IPS-NIHi7 (cell line): ENCODE results near the gene EFCAB8.
"Not testable (repeated sequence)": the region's sequence is repeated elsewhere in the genome, so short reads cannot be mapped to it uniquely, and the experiment has no call there.

Experiments
- DNase-seq: peaks from one replicate; pipeline ENCODE4 v3.0.0; 2012; ENCODE audit warnings: mixed read lengths; ENCODE audit errors: extremely low spot score

EFCAB8 gene

GRCh38 chr20:32888636-32889035, 29.9 kb downstream of the EFCAB8 start:
- no peak for DNase-seq

DNA sequence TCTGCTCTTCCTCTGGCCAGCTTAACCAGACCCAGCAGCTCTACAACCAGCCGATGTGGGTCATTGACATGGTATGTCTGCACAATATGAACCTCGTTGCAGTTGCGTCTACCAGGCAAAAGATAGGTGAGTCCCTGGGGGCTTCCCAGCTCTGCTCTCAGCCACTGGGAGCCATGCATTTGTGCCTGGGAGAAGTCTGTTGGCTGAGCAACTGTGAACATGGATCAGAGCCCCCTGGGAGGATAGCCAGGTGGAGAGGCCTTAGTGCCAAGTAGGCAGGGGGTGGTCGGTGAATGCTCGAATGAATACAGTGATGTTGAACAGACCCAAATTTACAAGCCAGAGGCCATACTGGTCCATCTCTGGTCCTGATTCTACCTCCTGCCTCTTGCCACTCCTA, 30.6 kb downstream of the EFCAB8 start:
- DNase-seq: no peak

- DNase-seq: no peak
These were observed 32.8 kb downstream of the EFCAB8 start for GRCh38 chr20:32891491-32891890.

DNA sequence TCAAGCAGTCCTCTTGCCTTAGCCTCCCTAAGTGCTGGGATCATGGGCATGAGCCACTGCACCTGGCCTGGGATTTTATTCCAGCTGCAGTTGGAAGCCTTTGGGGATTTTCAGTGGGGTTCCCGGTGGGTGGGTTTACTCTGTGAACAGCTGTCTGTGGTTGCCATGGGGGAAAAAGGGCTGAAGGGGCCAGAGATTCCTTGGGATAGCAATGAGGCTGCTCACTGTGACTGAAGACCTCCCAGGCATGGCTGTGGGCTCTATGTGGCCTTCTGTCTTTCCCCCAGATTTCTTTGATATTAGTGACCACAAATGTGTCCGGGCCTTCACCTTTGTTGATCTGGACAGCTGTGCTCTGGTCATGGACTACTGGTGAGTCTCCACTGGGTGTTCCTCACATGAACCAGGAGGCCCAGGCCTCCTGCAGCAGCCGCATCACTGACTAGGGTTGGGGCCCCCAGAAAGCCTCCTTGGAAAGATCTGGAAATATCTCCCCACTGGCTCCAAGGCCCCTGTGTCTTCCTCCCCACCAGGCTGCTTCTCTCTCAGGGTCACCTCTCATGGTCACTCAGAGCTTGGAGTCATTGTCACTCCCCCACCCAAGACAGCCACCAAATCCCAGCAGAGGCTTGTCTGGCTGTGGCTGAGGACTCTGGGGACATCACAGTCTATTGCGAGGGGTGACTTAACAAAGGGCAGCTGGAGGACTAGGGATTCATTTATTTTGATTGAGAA, 33.4 kb downstream of the EFCAB8 start:
- DNase-seq: no peak

DNA sequence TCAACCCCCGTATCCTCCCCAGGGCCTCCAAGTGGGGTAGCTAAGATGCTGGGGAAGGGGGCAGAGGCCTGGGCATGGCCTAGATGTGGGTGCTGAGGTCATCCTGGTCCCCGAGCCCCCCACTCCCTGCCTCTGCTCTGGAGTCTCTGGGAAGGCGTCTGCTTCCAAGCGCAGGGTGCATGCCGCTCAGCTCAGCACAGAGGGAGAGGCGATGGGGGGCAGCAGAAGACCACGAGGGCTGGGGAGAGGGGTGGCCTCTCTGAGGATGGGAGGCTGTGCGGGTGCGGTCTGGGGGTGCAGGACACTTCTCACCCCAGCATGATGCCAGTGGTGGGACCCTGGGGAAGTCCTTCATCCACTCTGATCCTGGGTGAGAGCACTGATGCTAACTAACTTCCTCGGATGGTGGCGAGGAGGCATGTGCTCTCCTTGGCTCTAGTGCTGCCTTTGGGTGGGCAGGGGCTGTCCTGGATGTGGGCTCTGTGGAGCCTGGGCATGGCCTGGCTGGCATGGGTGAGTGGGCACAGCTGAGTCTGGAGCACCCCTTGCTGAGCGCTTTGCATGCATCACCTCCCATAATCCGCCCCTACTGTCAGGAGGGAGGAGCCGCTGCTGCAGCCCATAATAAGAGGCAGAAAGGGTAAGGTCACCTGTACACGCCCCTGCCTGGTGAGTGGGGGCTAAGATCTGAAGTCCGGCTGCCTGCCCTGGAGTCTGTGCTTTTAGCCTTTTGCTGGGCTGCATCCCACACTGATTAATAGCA, 34.7 kb downstream of the EFCAB8 start:
- DNase-seq: no peak

DNA sequence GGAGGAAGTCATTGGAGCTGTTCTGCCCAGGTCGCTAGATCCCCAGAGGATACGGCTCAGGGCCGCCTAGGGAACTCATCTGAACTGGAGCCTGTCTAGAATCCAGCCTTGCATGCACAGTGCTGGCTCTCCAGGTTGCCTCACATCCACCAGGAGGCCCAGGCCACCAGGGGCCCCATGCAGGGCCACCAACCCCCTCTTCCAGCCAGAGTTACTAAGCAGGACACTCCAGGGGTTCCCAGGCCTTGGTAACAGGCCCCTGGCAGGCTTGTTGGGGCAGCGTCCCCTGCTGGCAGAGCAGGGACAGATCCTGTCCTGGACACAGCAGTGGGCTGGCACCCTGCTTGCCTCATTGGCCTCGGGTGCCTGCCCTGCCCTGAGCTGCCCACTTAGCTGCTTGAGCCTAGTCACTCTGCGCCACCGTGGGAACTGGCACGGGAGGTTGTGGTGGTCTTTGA, 35.3 kb downstream of the EFCAB8 start:
- peak; percentile 90 for DNase-seq

- no peak for DNase-seq
These were observed 36.1 kb downstream of the EFCAB8 start for GRCh38 chr20:32894711-32895355.

GRCh38 chr20:32896521-32897280, 38.0 kb downstream of the EFCAB8 start:
- DNase-seq: no peak

- no peak for DNase-seq
These were observed 40.0 kb downstream of the EFCAB8 start for GRCh38 chr20:32898729-32899128.

DNA sequence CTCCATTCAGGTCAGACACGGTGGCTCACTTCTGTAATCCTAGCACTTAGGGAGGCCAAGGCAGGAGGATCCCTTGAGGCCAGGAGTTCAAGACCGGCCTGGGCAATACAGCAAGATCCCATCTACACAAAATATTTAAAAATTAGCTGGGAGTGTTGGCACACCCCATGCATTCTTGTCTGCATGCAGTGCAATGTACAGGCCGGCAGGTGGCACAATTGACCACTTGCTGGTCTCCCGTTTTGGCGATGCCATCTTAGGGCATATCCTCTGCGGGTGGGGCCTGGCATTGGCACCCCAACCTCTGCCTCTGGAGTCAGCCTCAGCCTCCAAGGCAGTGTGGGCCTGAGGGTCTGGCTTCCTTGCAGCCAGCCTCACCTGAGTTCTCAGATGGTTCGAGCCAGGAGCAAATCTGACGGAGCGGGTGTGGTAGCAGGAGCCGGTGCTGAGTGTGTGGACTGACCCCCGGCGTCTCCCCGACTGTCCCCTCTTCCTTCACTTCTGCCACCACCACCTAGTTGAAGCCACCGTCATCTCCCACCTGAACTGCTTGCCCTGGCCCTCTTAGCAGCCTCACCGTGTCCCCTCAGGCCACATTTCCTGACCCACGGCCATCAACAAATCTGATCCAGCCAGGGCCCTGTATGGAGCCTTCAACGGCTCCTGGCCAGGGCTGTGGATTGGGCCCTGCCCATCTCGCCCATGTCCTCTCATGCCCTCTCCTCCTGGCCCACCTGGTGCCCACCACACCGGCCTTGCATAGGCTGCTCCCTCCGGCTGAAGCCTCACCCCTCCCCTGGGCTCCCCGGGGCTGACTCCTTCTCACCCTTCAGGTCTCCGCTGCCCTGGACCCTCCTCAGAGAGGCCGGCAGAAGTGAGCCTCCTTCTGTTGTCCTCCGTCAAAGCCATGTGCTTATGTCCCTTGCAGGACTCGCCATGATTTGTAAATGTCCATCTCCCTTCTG, 44.0 kb downstream of the EFCAB8 start:
- DNase-seq: peak; percentile 81

- DNase-seq: no peak
These were observed 45.0 kb downstream of the EFCAB8 start for GRCh38 chr20:32903666-32904175.

DNA sequence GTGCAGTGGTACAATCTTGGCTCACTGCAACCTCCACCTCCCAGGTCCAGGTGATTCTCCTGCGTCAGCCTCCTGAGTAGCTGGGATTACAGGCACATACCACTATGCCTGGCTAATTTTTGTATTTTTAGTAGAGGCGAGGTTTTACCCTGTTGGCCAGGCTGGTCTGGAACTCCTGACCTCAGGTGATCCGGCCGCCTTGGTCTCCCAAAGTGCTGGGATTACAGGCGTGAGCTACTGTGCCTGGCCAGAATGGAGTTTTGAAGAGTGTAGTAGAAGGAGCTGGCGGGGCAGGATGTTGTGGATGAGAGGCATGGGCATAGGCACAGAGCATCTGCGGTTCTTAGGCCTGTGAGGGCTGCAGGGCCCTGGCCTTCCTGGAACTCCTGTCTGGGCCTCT, 46.0 kb downstream of the EFCAB8 start:
- not testable (repeated sequence) for DNase-seq

- no peak for DNase-seq
These were observed 47.5 kb downstream of the EFCAB8 start for GRCh38 chr20:32906200-32906599.

DNA sequence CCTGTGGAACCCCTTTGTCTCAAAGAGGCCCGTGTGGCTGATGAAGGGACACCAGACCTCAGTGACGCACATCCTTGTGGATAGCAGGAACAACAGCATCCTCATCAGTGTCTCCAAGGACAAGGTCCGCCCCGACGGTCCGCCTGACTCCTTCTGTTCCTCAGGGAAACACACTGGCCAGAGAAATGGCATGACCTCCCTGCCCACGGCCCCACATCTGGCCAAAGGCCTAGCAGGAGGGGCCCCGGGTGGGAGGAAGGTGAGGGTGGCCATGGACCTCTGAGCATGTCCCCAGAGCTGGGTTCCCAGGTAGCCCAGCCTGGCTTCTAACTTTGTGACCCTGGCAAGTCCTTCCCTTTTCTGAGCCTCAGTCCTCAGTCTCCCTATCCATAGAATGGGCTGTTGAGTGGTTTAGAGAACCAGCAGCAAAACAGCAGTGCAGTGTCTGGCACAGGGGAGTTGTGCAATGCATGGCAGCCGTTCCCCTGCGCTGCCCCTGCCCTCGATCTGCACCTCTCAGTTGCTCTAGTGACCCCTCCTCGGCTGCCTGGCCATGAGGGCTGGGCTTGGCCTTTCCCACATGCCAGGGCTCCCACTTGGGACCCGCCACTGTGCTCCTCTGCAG, 48.3 kb downstream of the EFCAB8 start:
- no peak for DNase-seq

DNA sequence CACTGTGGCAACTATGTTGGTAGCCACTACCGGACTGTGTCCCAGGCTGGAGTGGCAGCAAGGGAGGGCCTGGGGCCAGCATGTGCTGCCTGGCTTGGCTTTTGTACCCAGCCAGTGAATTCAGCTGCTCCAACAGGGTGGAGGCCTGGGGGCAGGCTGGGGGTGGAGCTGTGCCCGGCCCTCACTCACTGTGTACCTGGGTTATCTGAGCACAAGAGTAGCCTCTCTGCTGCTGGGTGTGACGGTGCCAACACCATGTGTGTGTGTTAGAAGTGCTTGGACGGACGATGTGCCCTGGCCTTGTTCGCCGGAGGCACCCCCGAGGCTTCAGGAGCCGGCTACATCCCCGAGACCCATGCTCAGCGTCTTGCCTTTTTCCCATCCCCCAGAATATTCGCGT, 49.2 kb downstream of the EFCAB8 start:
- DNase-seq: no peak

- DNase-seq: no peak
These were observed 49.9 kb downstream of the EFCAB8 start for GRCh38 chr20:32908334-32909292.

GRCh38 chr20:32909451-32909850, 50.7 kb downstream of the EFCAB8 start:
- no peak for DNase-seq

DNA sequence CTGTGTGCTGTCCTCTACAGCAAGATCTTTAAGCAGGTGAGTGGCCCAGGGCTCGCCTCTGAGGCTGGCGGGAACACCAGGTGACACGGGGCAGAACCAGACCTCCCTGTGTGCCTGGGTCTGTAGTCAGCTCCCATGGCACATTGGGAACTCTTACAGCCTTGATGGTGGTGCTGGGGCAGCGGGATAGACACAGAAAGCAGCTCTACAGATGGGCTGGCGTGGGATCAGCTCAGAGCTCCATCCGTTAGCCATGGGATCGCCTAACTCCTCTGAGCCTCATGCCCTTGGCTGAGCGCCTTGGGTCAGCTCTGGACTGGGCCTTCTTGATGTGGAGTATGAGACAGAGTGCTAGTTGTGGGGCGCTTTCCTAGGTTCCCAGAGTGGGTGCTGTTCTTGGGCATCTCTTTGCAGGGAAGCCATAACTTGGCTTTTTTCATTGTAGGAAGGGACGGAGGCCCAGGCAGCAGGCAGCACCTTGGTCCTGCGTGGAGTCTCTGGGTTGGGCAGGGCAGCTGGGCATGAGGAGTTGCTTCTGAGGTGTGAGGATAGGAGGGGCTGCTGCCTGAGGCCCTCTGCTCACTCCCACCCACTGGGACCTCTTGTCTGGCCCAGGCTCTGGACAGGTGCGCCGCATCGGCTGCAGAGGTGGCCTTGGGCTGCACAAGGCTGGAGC, 51.3 kb downstream of the EFCAB8 start:
- DNase-seq: no peak
